IPS-18c (cell line): ENCODE measurements around the gene ALCAM.
"Not testable (repeated sequence)": the region's sequence is repeated elsewhere in the genome, so short reads cannot be mapped to it uniquely, and the experiment has no call there.

Experiments used
- H3K4me3 ChIP-seq: 2 replicates; pipeline ENCODE4 v1.7.0; 2013; ENCODE audit warnings: low read depth, mild to moderate bottlenecking, low read length, moderate library complexity; ENCODE audit not compliant: insufficient read depth
- H3K9me3 ChIP-seq: one replicate; pipeline ENCODE4 v1.6.1; 2013; ENCODE audit warnings: mild to moderate bottlenecking, low read length, moderate library complexity; ENCODE audit not compliant: control insufficient read depth, insufficient read depth

Gene ALCAM

GRCh38 chr3:105373383-105373782, 6.7 kb downstream of the ALCAM start:
- H3K9me3 ChIP-seq, result no peaks in the 10 kb centered on the region

GRCh38 chr3:105375750-105376511, 9.2 kb downstream of the ALCAM start:
- Histone ChIP-seq H3K9me3 (no peaks in the 10 kb centered on the region), H3K4me3 (no peak overlapping the region)

More at GRCh38 chr3:105373383-105373782, 6.7 kb downstream of the ALCAM start:
- H3K4me3 ChIP-seq, result no peak overlapping the region

- no peak overlapping the region for H3K4me3 ChIP-seq
Observed at GRCh38 chr3:105377716-105378115, 11.0 kb downstream of the ALCAM start.

GRCh38 chr3:105385179-105385578, 18.5 kb downstream of the ALCAM start:
- H3K4me3 ChIP-seq, result no peak overlapping the region
- H3K9me3 ChIP-seq, result no peaks in the 10 kb centered on the region

More at GRCh38 chr3:105377716-105378115, 11.0 kb downstream of the ALCAM start:
- H3K9me3 ChIP-seq, result no peaks in the 10 kb centered on the region

GRCh38 chr3:105385819-105386508, 19.3 kb downstream of the ALCAM start:
- Histone ChIP-seq H3K9me3 (no peaks in the 10 kb centered on the region), H3K4me3 (no peak overlapping the region)

- no peaks in the 10 kb centered on the region for H3K9me3 ChIP-seq
- no peak overlapping the region for H3K4me3 ChIP-seq
Observed at GRCh38 chr3:105387122-105387751, 20.5 kb downstream of the ALCAM start.

GRCh38 chr3:105388176-105388575, 21.5 kb downstream of the ALCAM start:
- Histone ChIP-seq H3K9me3 (no peaks in the 10 kb centered on the region), H3K4me3 (no peak overlapping the region)

GRCh38 chr3:105389759-105390158, 23.1 kb downstream of the ALCAM start:
- not testable (repeated sequence) for H3K9me3 ChIP-seq, H3K4me3 ChIP-seq

GRCh38 chr3:105392598-105392997, 25.9 kb downstream of the ALCAM start:
- H3K9me3 ChIP-seq, H3K4me3 ChIP-seq: not testable (repeated sequence)

- no peaks in the 10 kb centered on the region for H3K9me3 ChIP-seq
- no peak overlapping the region for H3K4me3 ChIP-seq
Observed at GRCh38 chr3:105394177-105394576, 27.5 kb downstream of the ALCAM start.

- Histone ChIP-seq H3K9me3 (no peaks in the 10 kb centered on the region), H3K4me3 (no peak overlapping the region)
Observed at GRCh38 chr3:105397974-105398373, 31.3 kb downstream of the ALCAM start.

- Histone ChIP-seq H3K9me3 (no peaks in the 10 kb centered on the region), H3K4me3 (no peak overlapping the region)
Observed at GRCh38 chr3:105398437-105398836, 31.7 kb downstream of the ALCAM start.

- Histone ChIP-seq H3K4me3 (no peak overlapping the region), H3K9me3 (no peaks in the 10 kb centered on the region)
Observed at GRCh38 chr3:105399062-105399461, 32.4 kb downstream of the ALCAM start.

- Histone ChIP-seq H3K4me3 (no peak overlapping the region), H3K9me3 (no peaks in the 10 kb centered on the region)
Observed at GRCh38 chr3:105399611-105400010, 32.9 kb downstream of the ALCAM start.

- Histone ChIP-seq H3K4me3 (no peak overlapping the region), H3K9me3 (no peaks in the 10 kb centered on the region)
Observed at GRCh38 chr3:105401254-105401653, 34.5 kb downstream of the ALCAM start.

GRCh38 chr3:105401691-105402149, 35.0 kb downstream of the ALCAM start:
- Histone ChIP-seq H3K4me3 (no peak overlapping the region), H3K9me3 (no peaks in the 10 kb centered on the region)

- H3K4me3 ChIP-seq, result no peak overlapping the region
Observed at GRCh38 chr3:105402287-105402801, 35.6 kb downstream of the ALCAM start.

GRCh38 chr3:105403034-105403433, 36.3 kb downstream of the ALCAM start:
- H3K9me3 ChIP-seq, H3K4me3 ChIP-seq: not testable (repeated sequence)

More at GRCh38 chr3:105402287-105402801, 35.6 kb downstream of the ALCAM start:
- H3K9me3 ChIP-seq, result no peaks in the 10 kb centered on the region
